ENCODE results near the gene LSP1. TPM values are rescaled to one million over a fixed set of nuclear protein-coding genes. Genes with fewer than 3 reads are reported as not detected.

Gene LSP1
- total RNA-seq, 1 donor from 2014 or later, result 2.5 TPM

DNA sequence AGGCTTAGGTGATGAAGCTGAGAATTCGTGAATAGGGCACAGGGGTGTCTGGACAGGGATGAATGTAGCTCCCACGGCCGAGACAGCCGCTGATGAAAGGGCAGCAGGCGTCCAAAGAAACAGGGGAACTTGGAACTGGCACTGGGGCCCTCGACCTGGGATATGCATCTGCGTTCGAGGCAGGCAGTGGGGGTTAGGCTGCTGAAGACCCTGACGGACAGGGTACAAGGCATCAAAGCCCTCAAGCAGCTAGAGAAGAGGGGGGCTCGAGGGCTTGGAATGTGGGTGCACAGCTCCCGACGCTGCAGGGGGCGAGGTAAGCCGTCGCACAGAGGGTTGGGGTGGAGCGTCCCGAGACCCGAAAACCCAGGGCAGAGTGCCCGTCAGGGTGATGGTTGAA is 25.0 kb upstream of the LSP1 start:
- H3K4me3 Mint-ChIP-seq (ENCODE audit: unreplicated experiment), result no peak overlapping the region
- TF ChIP-seq, protein P1, sequence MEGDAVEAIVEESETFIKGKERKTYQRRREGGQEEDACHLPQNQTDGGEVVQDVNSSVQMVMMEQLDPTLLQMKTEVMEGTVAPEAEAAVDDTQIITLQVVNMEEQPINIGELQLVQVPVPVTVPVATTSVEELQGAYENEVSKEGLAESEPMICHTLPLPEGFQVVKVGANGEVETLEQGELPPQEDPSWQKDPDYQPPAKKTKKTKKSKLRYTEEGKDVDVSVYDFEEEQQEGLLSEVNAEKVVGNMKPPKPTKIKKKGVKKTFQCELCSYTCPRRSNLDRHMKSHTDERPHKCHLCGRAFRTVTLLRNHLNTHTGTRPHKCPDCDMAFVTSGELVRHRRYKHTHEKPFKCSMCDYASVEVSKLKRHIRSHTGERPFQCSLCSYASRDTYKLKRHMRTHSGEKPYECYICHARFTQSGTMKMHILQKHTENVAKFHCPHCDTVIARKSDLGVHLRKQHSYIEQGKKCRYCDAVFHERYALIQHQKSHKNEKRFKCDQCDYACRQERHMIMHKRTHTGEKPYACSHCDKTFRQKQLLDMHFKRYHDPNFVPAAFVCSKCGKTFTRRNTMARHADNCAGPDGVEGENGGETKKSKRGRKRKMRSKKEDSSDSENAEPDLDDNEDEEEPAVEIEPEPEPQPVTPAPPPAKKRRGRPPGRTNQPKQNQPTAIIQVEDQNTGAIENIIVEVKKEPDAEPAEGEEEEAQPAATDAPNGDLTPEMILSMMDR (IDR thresholded peaks at IDR 0.05; ENCODE audit: partially characterized antibody, unreplicated experiment), result no peak
- no peak overlapping the region for H3K27ac Mint-ChIP-seq (ENCODE audit: unreplicated experiment)
- no peaks in the 10 kb centered on the region for H3K4me1 Mint-ChIP-seq (ENCODE audit: low read depth, unreplicated experiment)
- peaks cover 8% of the 10 kb centered on the region for H3K27me3 Mint-ChIP-seq (ENCODE audit: unreplicated experiment)
- no peak for DNase-seq
- H3K36me3 Mint-ChIP-seq (ENCODE audit: unreplicated experiment), result no peaks in the 10 kb centered on the region
- no peaks in the 10 kb centered on the region for H3K9me3 Mint-ChIP-seq (ENCODE audit: unreplicated experiment)

DNA sequence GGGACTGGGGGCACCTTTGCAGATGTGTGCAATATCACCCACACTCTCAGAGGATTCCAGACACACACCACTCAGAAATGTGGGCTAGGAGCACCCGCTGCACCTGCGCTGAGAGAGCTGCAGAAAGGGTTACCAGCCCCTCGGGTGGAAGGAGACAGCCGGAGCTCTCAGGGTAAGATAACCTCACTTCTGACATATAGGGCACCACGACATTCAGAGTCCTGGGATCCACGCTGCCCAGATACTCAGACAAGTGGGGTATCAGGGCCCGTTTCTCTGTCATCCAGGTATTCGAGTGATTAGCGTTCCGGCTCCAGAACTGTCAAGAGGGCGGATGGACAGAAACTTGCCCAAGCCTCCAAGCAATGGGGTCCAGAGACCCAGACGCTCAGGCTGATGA is 24.3 kb upstream of the LSP1 start:
- H3K27ac Mint-ChIP-seq (ENCODE audit: unreplicated experiment), result no peak overlapping the region
- H3K4me1 Mint-ChIP-seq (ENCODE audit: low read depth, unreplicated experiment), result no peaks in the 10 kb centered on the region
- DNase-seq, result no peak
- H3K4me3 Mint-ChIP-seq (ENCODE audit: unreplicated experiment), result no peak overlapping the region
- H3K27me3 Mint-ChIP-seq (ENCODE audit: unreplicated experiment), result peaks cover 12% of the 10 kb centered on the region
- TF ChIP-seq, protein P1 (IDR thresholded peaks at IDR 0.05; ENCODE audit: partially characterized antibody, unreplicated experiment), result no peak
- no peaks in the 10 kb centered on the region for H3K36me3 Mint-ChIP-seq (ENCODE audit: unreplicated experiment)
- H3K9me3 Mint-ChIP-seq (ENCODE audit: unreplicated experiment), result no peaks in the 10 kb centered on the region

DNA sequence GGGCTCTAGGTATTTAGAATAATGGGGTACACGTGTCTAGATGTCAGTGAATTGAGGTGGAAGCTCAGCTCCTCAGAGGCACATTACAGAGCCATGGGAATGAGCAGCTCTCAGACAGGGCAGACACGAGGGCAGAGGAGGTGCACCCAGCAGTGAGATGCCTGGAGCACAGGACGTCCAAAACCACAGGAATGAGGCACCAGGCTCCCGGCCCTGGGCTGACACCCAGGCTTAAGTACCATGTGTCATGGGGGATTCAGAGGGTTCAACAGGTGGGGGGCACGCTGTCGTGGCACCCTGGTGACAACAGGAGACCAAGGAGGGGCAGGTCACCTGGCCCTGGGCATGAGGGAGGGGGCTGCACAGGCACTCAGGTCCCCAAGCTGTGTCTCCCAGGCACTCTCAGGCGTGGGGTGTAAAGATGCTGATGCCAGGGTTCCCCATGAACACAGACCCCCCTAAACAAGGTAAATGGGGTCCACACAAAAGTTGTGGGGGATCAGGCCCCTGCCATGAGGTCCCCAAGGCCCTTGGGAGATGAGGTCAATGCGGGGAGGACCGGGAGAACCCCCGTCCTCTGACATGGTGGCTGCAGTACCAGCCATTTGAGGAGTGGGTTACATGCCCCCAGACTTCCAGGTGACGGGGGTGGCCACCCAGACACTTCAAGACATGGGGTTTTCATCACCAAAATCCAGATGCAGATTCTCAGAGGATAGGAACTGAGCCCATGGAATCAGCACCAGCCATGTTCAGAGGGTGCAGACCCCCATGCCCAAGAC is 23.7 kb upstream of the LSP1 start:
- no peak overlapping the region for H3K27ac Mint-ChIP-seq (ENCODE audit: unreplicated experiment)
- no peaks in the 10 kb centered on the region for H3K4me1 Mint-ChIP-seq (ENCODE audit: low read depth, unreplicated experiment)
- no peak for DNase-seq
- peaks cover 11% of the 10 kb centered on the region for H3K27me3 Mint-ChIP-seq (ENCODE audit: unreplicated experiment)
- H3K4me3 Mint-ChIP-seq (ENCODE audit: unreplicated experiment), result no peak overlapping the region
- TF ChIP-seq, protein P1 (IDR thresholded peaks at IDR 0.05; ENCODE audit: partially characterized antibody, unreplicated experiment), result no peak
- H3K9me3 Mint-ChIP-seq (ENCODE audit: unreplicated experiment), result no peaks in the 10 kb centered on the region
- H3K36me3 Mint-ChIP-seq (ENCODE audit: unreplicated experiment), result no peaks in the 10 kb centered on the region

DNA sequence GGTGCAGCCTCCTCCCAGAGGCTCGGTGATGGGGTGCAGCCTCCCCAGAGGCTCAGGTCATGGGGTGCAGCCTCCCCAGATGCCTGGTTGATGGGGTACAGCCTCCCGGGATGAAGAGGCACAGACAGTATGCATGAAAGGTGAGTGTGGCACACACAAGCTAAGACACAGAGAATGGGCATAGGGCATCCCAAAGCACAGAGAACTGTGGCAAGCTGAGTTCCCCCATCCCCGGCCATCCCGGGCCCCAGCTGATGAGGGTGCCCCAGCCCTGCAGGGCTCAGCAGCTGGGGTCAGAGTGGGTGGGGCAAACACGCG is 22.9 kb upstream of the LSP1 start:
- TF ChIP-seq, protein P1 (IDR thresholded peaks at IDR 0.05; ENCODE audit: partially characterized antibody, unreplicated experiment), result no peak
- Mint-ChIP-seq H3K27ac (ENCODE audit: unreplicated experiment) (no peak overlapping the region), H3K4me3 (ENCODE audit: unreplicated experiment) (no peak overlapping the region), H3K27me3 (ENCODE audit: unreplicated experiment) (peaks cover 11% of the 10 kb centered on the region), H3K36me3 (ENCODE audit: unreplicated experiment) (no peaks in the 10 kb centered on the region), H3K9me3 (ENCODE audit: unreplicated experiment) (no peaks in the 10 kb centered on the region), H3K4me1 (ENCODE audit: low read depth, unreplicated experiment) (no peaks in the 10 kb centered on the region)
- no peak for DNase-seq

DNA sequence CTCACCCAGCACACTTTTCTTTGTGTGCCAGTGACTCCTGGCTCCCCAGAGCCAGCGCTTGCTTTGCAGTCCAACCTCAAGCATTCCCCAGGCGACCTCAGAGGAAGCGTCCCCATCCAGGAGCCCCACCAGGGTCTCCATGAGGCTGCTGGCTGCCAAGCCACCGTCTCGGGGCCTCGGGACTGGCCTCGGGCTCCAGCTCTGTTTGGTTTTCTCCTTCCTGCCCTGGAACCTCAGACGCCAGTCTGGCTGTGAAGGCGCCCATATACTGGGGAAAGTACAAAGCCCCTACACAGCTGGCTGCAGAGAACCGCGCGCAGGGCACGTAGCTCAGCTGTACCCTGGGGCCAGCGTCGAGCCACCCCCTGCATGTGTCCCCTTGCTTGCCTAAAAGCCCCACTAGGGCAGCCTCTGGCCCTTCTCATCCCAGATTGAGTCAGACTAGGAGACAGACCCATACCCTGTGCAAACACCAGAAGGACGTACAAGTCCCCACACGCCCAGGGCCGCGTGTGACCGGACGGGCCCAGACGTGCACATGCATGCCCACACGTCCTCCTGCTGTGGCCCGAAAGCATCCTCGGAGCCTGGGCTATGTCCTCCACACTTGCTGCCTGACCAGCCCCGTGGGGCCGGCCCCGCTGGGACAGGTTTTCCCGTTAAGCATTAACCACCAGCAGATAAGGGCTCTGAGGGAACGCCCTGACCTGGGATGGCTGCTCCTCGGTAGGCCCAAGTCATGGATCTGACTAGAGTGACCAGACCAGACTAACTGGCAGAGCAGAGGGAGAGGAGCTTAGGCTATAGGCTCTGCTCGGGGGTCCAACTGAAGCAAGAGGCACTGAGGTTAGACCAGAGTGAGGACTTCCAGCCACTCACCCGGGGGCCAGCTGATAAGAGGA is 22.3 kb upstream of the LSP1 start:
- peak; percentile 32 for DNase-seq
- no peaks in the 10 kb centered on the region for H3K4me1 Mint-ChIP-seq (ENCODE audit: low read depth, unreplicated experiment)
- H3K4me3 Mint-ChIP-seq (ENCODE audit: unreplicated experiment), result no peak overlapping the region
- H3K27me3 Mint-ChIP-seq (ENCODE audit: unreplicated experiment), result peaks cover 11% of the 10 kb centered on the region
- H3K36me3 Mint-ChIP-seq (ENCODE audit: unreplicated experiment), result no peaks in the 10 kb centered on the region
- TF ChIP-seq, protein P1 (IDR thresholded peaks at IDR 0.05; ENCODE audit: partially characterized antibody, unreplicated experiment), result no peak
- H3K9me3 Mint-ChIP-seq (ENCODE audit: unreplicated experiment), result no peaks in the 10 kb centered on the region
- no peak overlapping the region for H3K27ac Mint-ChIP-seq (ENCODE audit: unreplicated experiment)

Data from glutamatergic neuron (in vitro differentiated cells).